Measurements from ENCODE around the gene CDC6.

Gene CDC6

DNA sequence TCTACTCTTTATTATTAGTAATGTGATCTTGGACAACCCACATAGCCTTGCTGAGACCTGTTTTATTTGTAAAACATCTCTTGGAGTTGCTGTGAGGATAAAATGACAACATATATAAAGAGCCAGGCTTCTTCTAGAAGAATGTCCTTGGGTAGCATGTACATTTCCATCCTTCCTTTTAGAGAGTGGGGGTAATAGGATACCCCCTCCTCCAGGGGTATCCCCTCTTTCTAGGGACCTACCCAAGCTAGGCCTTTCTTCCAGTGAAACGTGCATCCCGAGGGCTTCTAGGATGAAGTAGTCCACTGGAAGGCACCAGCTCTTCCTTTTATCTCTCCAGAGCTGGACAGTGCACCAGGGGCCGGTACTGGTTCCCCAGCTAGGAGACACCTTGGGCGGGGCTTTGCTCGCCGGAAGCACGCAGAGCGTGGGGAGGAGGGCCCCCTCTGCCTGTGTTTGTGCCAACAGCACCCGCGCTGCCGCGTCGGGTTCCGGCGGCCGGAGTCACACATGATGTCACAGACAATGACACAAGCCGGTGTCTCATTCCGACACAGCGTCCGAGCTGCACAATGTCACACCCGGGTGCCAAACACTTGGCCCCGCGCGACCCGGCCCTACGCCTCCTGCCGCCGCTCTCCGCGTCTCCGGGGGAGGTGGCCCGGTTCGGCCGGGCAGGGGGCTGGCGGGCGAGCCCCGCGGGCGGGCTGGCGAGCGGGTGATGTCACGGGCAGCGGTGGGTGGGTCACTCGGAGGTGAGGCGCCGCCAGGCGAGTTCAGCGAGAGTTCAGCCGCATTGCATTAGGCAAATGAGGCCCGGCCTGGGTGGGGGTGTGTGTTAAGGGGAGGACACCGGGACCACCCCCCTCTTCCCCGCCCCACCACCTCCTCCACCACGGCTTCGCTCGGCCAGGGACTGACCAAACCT, 53.5 kb downstream of the CDC6 start:
- DNase-seq (ENCODE audit: low spot score), result peak; percentile 68
- POLR2A ChIA-PET (ENCODE audit: low non-redundant PET), result interaction anchor here (1.0 kb wide), 1 partner anchor 27 kb away, joined by 3 read pairs; no protein-coding TSS in a partner anchor
- TF ChIP-seq CTCF (conservative IDR thresholded peaks at IDR 0.05; ENCODE audit: low read depth), result no peak
- peak overlapping the region; percentile 96 for H3K27ac ChIP-seq
- CTCF ChIA-PET, result interaction anchor here (0.6 kb wide), 3 partner anchors 11 to 1322 kb away, joined by 3 read pairs; no protein-coding TSS in a partner anchor

- DNase-seq (ENCODE audit: low spot score), result peak; percentile 71
- POLR2A ChIA-PET (ENCODE audit: low non-redundant PET), result no interaction called here
Observed at GRCh38 chr17:40341808-40342503, 54.3 kb downstream of the CDC6 start.

DNA sequence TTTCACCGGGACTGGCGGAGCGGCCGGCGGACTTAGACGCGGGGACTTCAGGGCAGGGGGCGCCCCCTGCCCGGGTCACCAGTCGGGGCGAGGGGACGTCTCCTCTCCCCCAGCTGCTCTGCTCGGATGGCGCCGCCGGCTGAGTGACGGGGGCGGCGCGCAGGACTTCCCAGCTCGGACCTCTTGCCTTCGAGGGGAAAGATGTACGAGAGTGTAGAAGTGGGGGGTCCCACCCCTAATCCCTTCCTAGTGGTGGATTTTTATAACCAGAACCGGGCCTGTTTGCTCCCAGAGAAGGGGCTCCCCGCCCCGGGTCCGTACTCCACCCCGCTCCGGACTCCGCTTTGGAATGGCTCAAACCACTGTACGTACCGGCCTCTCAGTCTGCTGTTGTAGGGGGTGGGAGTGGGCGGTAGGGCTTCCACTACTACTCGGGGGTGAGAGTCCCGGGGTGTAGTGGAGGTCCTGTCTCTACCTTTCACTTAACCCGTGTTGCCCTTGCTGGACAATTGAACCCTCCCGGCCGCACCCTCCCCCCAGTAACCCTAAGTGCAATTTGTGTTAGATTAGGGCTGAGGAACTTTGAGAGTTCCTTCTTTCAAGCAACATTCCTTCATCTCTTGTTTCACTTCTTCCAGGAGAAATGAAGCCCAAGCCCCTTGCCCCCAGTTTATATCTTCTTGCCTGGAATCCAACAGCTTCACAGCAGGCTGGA, 55.0 kb downstream of the CDC6 start:
- DNase-seq (ENCODE audit: low spot score), result no peak
- CTCF ChIA-PET, result interaction anchor here (0.7 to 1.2 kb wide), 4 partner anchors 22 to 151 kb away, joined by 3 to 7 read pairs (median 3); partner anchors contain the start of gene GJD3
- TF ChIP-seq CTCF (conservative IDR thresholded peaks at IDR 0.05; ENCODE audit: low read depth), result no peak
- POLR2A ChIA-PET (ENCODE audit: low non-redundant PET), result no interaction called here
- H3K27ac ChIP-seq, result peak overlapping the region; percentile 96

More at GRCh38 chr17:40341808-40342503, 54.3 kb downstream of the CDC6 start:
- CTCF ChIA-PET, result interaction anchor here (0.7 kb wide), 1 partner anchor 23 kb away, joined by 3 read pairs; the partner anchor contains the start of gene GJD3
- H3K27ac ChIP-seq, result peak overlapping the region; percentile 96
- no peak for TF ChIP-seq CTCF (conservative IDR thresholded peaks at IDR 0.05; ENCODE audit: low read depth)

- TF ChIP-seq CTCF (conservative IDR thresholded peaks at IDR 0.05; ENCODE audit: low read depth), result no peak
- CTCF ChIA-PET, result interaction anchor here (0.7 to 1.2 kb wide), 4 partner anchors 11 to 152 kb away, joined by 3 to 7 read pairs (median 3); no protein-coding TSS in a partner anchor
- peak overlapping the region; percentile 96 for H3K27ac ChIP-seq
- POLR2A ChIA-PET (ENCODE audit: low non-redundant PET), result no interaction called here
- no peak for DNase-seq (ENCODE audit: low spot score)
Observed at GRCh38 chr17:40343219-40344119, 55.8 kb downstream of the CDC6 start.

- no peak for TF ChIP-seq CTCF (conservative IDR thresholded peaks at IDR 0.05; ENCODE audit: low read depth)
- H3K27ac ChIP-seq, result peak overlapping the region; percentile 96
- POLR2A ChIA-PET (ENCODE audit: low non-redundant PET), result no interaction called here
- CTCF ChIA-PET, result interaction anchor here (0.6 to 1.5 kb wide), 7 partner anchors 9 to 173 kb away, joined by 3 to 6 read pairs (median 4); no protein-coding TSS in a partner anchor
- no peak for DNase-seq (ENCODE audit: low spot score)
Observed at GRCh38 chr17:40344421-40345160, 56.9 kb downstream of the CDC6 start.

Data from RWPE1 (cell line).